ENCODE data around the gene ABHD5.

ABHD5 gene

GRCh38 chr3:43759297-43759782 is 68.6 kb downstream of the ABHD5 start:
- DNase-seq, result no peak

- no peak for DNase-seq
These were observed 69.2 kb downstream of the ABHD5 start for GRCh38 chr3:43759938-43760337.

DNA sequence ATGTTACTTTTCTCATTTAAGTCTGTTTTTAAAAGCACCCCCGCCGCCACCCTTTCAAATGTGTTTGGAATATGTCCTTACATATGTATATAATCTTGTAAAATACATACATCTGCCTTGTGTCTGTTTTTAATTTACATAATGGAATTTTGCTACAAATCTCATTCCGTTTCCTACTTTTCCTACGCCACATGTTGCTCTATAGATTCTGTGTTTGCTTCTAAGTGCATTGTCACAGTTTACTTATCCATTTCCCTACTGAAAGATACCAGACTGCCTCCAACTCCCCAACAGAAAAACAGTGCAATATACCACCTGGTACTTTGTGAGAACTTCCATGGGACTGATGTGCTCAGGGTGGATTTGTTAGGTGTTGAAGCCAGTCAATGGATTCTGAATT is 70.2 kb downstream of the ABHD5 start:
- no peak for DNase-seq

GRCh38 chr3:43762451-43762850 is 71.7 kb downstream of the ABHD5 start:
- no peak for DNase-seq

DNA sequence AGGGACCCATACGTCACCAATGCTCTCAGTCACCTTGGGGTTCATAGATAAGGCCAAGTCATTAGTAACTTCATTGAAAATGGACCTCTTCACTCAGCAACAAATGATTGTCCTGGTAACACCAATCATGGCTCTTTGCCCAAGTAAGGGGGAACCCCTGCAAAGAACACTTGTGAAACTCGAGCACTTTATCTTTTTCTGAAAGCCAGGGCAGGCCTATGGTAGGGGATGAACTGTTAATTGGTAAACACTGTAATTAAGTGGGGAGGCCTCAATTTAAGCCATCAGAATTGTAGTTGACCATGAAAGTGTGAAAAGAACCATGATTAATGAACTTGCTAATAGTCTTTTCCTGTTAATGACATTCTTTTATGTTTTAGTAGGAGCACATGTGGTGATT is 73.3 kb downstream of the ABHD5 start:
- no peak for DNase-seq

DNA sequence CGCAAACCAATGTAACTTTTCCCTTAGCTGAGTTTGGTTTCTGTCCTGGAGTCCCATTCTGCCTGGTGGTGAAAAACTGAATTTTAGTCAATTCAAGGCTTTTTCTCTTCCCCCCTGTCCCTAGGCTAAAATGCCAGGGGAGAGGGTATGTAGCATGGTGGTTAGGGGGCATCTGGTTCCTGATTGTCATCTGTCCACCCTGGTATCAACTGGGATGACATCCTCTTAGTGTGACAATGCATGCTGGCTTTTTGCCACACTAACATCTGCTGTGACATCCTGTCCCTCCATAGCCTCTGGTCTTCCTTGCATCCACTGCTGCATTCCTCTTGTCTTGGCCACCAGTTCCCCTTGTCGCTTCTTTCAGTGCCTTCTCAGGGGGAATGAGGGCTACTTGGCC is 73.7 kb downstream of the ABHD5 start:
- no peak for DNase-seq

- DNase-seq, result no peak
These were observed 74.8 kb downstream of the ABHD5 start for GRCh38 chr3:43765521-43765971.

- DNase-seq, result no peak
These were observed 76.1 kb downstream of the ABHD5 start for GRCh38 chr3:43766672-43767465.

- DNase-seq, result no peak
These were observed 77.7 kb downstream of the ABHD5 start for GRCh38 chr3:43768381-43768973.

DNA sequence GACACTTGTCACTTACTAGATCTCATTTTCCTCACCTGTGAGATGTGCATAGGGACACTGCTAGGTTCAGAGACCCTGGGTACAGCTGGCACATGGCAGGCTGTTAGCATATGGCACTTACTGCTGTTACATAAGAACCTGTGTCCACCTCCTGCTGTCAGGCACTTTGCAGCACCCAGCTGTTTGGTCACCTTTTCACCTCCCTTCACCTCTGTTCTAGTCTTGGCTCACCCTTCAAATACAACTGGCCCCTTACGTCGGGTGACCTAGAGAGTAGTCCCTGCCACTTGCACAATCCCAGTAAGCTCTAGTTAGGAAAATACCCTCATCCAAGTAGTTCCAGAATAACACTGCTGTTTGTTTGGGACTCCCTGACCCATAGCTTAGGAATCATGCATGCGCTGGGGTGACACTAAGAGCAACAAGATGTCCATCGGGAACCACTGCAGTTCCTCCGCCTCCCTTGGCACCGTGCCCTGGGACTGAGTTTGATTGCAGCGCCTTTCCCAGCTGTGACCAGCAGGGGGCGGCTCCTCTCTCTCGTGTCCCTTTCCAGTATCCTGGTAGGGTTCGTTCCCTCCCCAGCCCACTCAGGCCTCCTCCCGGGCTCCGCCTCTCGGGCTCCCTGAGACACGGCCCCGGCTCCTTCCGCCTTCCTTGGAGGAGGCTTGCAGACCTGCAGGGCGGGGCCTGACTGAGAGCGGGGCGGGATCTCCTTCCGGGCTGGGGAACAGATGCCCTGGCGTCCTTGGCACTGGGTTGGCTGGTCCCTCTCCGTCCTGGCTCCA is 78.6 kb downstream of the ABHD5 start:
- DNase-seq, result peak in 1 of 2 experiments; percentile 52

- DNase-seq, result no peak
These were observed 79.2 kb downstream of the ABHD5 start for GRCh38 chr3:43769885-43770425.

GRCh38 chr3:43770426-43771103 is 79.8 kb downstream of the ABHD5 start:
- no peak for DNase-seq

- no peak for DNase-seq
These were observed 80.9 kb downstream of the ABHD5 start for GRCh38 chr3:43771610-43772009.

GRCh38 chr3:43773273-43774094 is 82.7 kb downstream of the ABHD5 start:
- DNase-seq, result no peak

DNA sequence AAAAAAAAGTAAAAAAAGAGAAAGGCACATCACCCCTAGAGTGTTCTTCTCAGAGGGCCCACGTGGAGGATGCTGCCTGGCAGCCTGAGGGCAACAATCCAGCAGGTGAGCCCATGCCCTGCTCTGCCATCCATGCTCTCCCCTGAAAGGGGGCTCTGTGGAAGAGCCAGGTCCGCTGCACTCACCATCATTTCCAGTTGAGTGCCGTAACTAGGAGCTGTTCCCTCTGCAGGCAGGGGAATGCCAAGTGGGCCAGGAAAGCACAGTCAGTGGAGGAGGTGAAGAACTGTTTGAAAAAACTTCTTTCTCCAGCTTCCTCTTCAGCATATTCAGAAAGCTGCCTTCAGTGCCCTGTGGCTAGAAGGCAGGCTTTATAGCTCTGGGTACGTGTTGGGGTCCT is 84.1 kb downstream of the ABHD5 start:
- DNase-seq, result no peak

GRCh38 chr3:43776101-43776500 is 85.4 kb downstream of the ABHD5 start:
- DNase-seq, result no peak

DNA sequence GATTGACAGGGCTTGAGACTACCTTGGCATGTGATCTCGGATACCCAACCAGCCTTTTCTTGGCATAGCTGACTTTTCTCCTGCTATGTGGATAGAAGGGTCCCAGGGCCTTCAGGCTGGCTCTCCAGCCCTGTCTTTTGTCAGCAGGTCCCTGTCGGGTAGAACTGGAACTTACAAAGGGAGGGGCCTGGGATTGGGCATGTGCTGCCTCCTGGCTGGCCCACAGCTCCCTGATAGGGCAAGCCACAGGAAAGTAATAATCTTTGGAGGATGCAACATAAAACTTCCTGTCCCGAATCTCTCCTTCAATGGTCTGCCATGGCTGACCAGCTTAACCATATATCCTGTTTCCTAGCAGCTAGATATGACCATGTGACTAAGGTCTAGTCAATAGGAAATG is 89.1 kb downstream of the ABHD5 start:
- DNase-seq, result no peak

GRCh38 chr3:43782541-43782940 is 91.8 kb downstream of the ABHD5 start:
- no peak for DNase-seq

Measured in cerebellar nuclear complex (tissue), 1 donor.